HEK293 (cell line): ENCODE results near the gene CLDN18.

Source experiments
- CTCF ChIA-PET: fragments of 350-600 bp; formaldehyde crosslinking; extraction: SDS; loops from one replicate; lab custom pipeline; 2021; ENCODE audit warnings: antibody characterized with exemption; lab: Yijun Ruan, JAX
- POLR2A ChIA-PET: fragments of 300-600 bp; formaldehyde crosslinking; extraction: SDS; loops from one replicate; lab custom pipeline; 2020; ENCODE audit warnings: antibody characterized with exemption, inconsistent platforms; lab: Yijun Ruan, JAX
- H3K27ac ChIP-seq: fragments of 200-500 bp; sonication (Bioruptor generic); 2 replicates; pipeline ENCODE4 v1.5.1; 2014; ENCODE audit warnings: low read depth, low read length, control low read depth, inconsistent platforms; ENCODE audit errors: extremely low read depth
- H3K36me3 ChIP-seq, 2 experiments: fragments of 200-500 bp in 1 of 2; sonication (Bioruptor generic) in 1 of 2; 1 replicate in 1 of 2; 2 replicates in 1 of 2; pipeline ENCODE4 v1.5.1; 2014 to 2017; ENCODE audit warnings: inconsistent platforms in 2 of 2, low read length in 2 of 2; ENCODE audit not compliant: control insufficient read depth in 2 of 2, insufficient read depth in 1 of 2
- H3K4me1 ChIP-seq: fragments of 200-500 bp; sonication (Bioruptor generic); 2 replicates; pipeline ENCODE4 v1.5.1; 2014; ENCODE audit warnings: mild to moderate bottlenecking, low read length, inconsistent platforms; ENCODE audit not compliant: control insufficient read depth, insufficient read depth
- H3K4me3 ChIP-seq: 2 replicates; pipeline ENCODE4 v1.5.1; 2011; ENCODE audit warnings: low read depth, mild to moderate bottlenecking, control low read depth, low read length, moderate library complexity
- H3K9me3 ChIP-seq: fragments of 200-500 bp; sonication (Bioruptor generic); 2 replicates; pipeline ENCODE4 v1.5.1; 2014; ENCODE audit warnings: low read depth, low read length, inconsistent platforms; ENCODE audit not compliant: control insufficient read depth, insufficient read depth
- EGR2 ChIP-seq: fragments of 450-650 bp; formaldehyde crosslinking; IDR thresholded peaks from 2 replicates; pipeline ENCODE4 v1.5.1; 2016; ENCODE audit warnings: low read depth, missing biosample characterization, missing genetic modification characterization
- GFI1B ChIP-seq: fragments of 450-650 bp; formaldehyde crosslinking; IDR thresholded peaks from 2 replicates; pipeline ENCODE4 v1.5.1; 2016; ENCODE audit warnings: missing biosample characterization, missing genetic modification characterization
- SP2 ChIP-seq: fragments of 450-650 bp; formaldehyde crosslinking; IDR thresholded peaks from 2 replicates; pipeline ENCODE4 v1.5.1; 2016; ENCODE audit warnings: missing biosample characterization, missing genetic modification characterization
- SP3 ChIP-seq: fragments of 450-650 bp; formaldehyde crosslinking; IDR thresholded peaks from 2 replicates; pipeline ENCODE4 v1.5.1; 2016; ENCODE audit warnings: missing biosample characterization, missing genetic modification characterization
- ZBTB7A ChIP-seq: fragments of 450-650 bp; formaldehyde crosslinking; IDR thresholded peaks from 2 replicates; pipeline ENCODE4 v1.5.1; 2016; ENCODE audit warnings: low read depth, missing biosample characterization, missing genetic modification characterization
- ZFHX2 ChIP-seq: fragments of 450-650 bp; formaldehyde crosslinking; conservative IDR thresholded peaks from 2 replicates; pipeline ENCODE4 v1.5.1; 2016; ENCODE audit warnings: missing biosample characterization, missing genetic modification characterization
- ZNF133 ChIP-seq: fragments of 450-650 bp; formaldehyde crosslinking; IDR thresholded peaks from 2 replicates; pipeline ENCODE4 v1.5.1; 2016; ENCODE audit warnings: missing biosample characterization, missing genetic modification characterization
- ZNF292 ChIP-seq: fragments of 450-650 bp; formaldehyde crosslinking; IDR thresholded peaks from 2 replicates; pipeline ENCODE4 v1.5.1; 2016; ENCODE audit warnings: low read depth, missing biosample characterization, missing genetic modification characterization, borderline replicate concordance
- ZNF324 ChIP-seq: fragments of 450-650 bp; formaldehyde crosslinking; IDR thresholded peaks from 2 replicates; pipeline ENCODE4 v1.5.1; 2016; ENCODE audit warnings: missing biosample characterization, missing genetic modification characterization
- ZNF366 ChIP-seq: fragments of 450-650 bp; formaldehyde crosslinking; conservative IDR thresholded peaks from 2 replicates; pipeline ENCODE4 v1.5.1; 2016; ENCODE audit warnings: missing biosample characterization, missing genetic modification characterization
- ZNF404 ChIP-seq: fragments of 450-650 bp; formaldehyde crosslinking; IDR thresholded peaks from 2 replicates; pipeline ENCODE4 v1.5.1; 2017; ENCODE audit warnings: missing biosample characterization, missing genetic modification characterization
- ZNF521 ChIP-seq: fragments of 450-650 bp; formaldehyde crosslinking; IDR thresholded peaks from 2 replicates; pipeline ENCODE4 v1.5.1; 2017; ENCODE audit warnings: missing biosample characterization, mild to moderate bottlenecking, missing genetic modification characterization
- ZNF548 ChIP-seq: fragments of 450-650 bp; formaldehyde crosslinking; IDR thresholded peaks from 2 replicates; pipeline ENCODE4 v1.5.1; 2016; ENCODE audit warnings: missing biosample characterization, missing genetic modification characterization
- ZNF843 ChIP-seq: fragments of 450-650 bp; formaldehyde crosslinking; IDR thresholded peaks from 2 replicates; pipeline ENCODE4 v1.5.1; 2016; ENCODE audit warnings: missing biosample characterization, missing genetic modification characterization
- TF ChIP-seq, protein P1 (sequence below): fragments of 450-650 bp; formaldehyde crosslinking; IDR thresholded peaks from 2 replicates; pipeline ENCODE4 v1.5.1; 2016; ENCODE audit warnings: missing biosample characterization, missing genetic modification characterization
- TF ChIP-seq, protein P2 (sequence below): fragments of 450-650 bp; formaldehyde crosslinking; IDR thresholded peaks from 2 replicates; pipeline ENCODE4 v1.5.1; 2016; ENCODE audit warnings: missing biosample characterization, missing genetic modification characterization
- TF ChIP-seq, protein P3 (sequence below): fragments of 450-650 bp; formaldehyde crosslinking; IDR thresholded peaks from 2 replicates; pipeline ENCODE4 v1.5.1; 2017; ENCODE audit warnings: missing biosample characterization, missing genetic modification characterization
- TF ChIP-seq, protein P4 (sequence below): fragments of 450-650 bp; formaldehyde crosslinking; IDR thresholded peaks from 2 replicates; pipeline ENCODE4 v1.5.1; 2016; ENCODE audit warnings: missing biosample characterization, missing genetic modification characterization, low read depth

Gene CLDN18

DNA sequence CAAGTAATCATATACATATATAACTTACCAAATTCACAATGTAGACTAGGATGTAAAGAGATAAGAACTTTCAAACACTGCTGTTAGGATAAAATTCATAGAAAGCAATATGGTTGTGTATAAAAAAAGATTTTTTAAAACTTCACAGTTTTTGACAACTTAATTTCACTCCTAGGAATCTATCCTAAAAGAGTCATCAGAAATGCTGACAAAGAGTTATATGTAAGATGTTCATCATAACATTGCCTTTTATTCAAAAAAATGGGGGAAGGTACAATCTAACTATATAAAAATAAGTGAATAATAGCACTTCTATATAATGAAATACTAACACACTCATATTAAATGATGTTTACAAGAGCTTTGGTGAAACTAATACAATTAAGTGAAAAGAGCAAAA, 4.3 kb upstream of the CLDN18 start:
- POLR2A ChIA-PET = no interaction called here
- Histone ChIP-seq H3K36me3 (no peaks in the 10 kb centered on the region), H3K4me1 (no peaks in the 10 kb centered on the region), H3K9me3 (no peaks in the 10 kb centered on the region), H3K4me3 (no peak overlapping the region), H3K27ac (no peak overlapping the region)
- no peak for TF ChIP-seq ZFHX2
- no peak for TF ChIP-seq ZNF548
- no peak for TF ChIP-seq SP3 (tag by site-specific recombination)
- TF ChIP-seq GFI1B = no peak
- TF ChIP-seq, protein P1, sequence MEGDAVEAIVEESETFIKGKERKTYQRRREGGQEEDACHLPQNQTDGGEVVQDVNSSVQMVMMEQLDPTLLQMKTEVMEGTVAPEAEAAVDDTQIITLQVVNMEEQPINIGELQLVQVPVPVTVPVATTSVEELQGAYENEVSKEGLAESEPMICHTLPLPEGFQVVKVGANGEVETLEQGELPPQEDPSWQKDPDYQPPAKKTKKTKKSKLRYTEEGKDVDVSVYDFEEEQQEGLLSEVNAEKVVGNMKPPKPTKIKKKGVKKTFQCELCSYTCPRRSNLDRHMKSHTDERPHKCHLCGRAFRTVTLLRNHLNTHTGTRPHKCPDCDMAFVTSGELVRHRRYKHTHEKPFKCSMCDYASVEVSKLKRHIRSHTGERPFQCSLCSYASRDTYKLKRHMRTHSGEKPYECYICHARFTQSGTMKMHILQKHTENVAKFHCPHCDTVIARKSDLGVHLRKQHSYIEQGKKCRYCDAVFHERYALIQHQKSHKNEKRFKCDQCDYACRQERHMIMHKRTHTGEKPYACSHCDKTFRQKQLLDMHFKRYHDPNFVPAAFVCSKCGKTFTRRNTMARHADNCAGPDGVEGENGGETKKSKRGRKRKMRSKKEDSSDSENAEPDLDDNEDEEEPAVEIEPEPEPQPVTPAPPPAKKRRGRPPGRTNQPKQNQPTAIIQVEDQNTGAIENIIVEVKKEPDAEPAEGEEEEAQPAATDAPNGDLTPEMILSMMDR (tag by site-specific recombination) = no peak
- no peak for TF ChIP-seq ZNF521 (tag by site-specific recombination)
- TF ChIP-seq, protein P2, sequence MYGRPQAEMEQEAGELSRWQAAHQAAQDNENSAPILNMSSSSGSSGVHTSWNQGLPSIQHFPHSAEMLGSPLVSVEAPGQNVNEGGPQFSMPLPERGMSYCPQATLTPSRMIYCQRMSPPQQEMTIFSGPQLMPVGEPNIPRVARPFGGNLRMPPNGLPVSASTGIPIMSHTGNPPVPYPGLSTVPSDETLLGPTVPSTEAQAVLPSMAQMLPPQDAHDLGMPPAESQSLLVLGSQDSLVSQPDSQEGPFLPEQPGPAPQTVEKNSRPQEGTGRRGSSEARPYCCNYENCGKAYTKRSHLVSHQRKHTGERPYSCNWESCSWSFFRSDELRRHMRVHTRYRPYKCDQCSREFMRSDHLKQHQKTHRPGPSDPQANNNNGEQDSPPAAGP (tag by site-specific recombination) = no peak
- no peak for TF ChIP-seq ZNF404
- no peak for TF ChIP-seq ZBTB7A (tag by site-specific recombination)
- CTCF ChIA-PET = interaction anchor here (0.6 kb wide), 1 partner anchor 551 kb away, joined by 3 read pairs; no protein-coding TSS in a partner anchor

DNA sequence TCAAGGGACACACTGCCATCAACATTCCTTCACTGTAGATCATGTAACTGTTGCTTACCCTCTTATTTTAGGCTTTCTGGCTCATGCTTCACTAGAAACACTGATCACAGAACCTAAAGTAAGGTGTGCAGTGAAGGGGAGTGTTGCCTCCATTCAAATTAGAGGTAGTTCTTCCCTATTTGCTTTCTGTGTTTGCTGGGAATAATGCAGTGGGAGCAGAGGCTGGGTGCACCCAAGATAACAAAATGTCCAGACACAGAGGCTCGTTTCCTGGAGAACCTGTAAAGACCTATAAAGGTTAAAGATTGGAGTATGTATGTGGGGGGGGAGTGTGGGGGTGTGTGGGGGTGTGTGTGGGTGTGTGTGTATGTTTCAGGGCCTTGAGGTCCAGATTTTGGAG, 2.1 kb upstream of the CLDN18 start:
- ChIA-PET CTCF (no interaction called here), POLR2A (no interaction called here)
- Histone ChIP-seq H3K27ac (no peak overlapping the region), H3K9me3 (no peaks in the 10 kb centered on the region), H3K4me3 (no peak overlapping the region), H3K4me1 (no peaks in the 10 kb centered on the region)
- no peak for TF ChIP-seq ZNF133 (tag by site-specific recombination)
- TF ChIP-seq, protein P3, sequence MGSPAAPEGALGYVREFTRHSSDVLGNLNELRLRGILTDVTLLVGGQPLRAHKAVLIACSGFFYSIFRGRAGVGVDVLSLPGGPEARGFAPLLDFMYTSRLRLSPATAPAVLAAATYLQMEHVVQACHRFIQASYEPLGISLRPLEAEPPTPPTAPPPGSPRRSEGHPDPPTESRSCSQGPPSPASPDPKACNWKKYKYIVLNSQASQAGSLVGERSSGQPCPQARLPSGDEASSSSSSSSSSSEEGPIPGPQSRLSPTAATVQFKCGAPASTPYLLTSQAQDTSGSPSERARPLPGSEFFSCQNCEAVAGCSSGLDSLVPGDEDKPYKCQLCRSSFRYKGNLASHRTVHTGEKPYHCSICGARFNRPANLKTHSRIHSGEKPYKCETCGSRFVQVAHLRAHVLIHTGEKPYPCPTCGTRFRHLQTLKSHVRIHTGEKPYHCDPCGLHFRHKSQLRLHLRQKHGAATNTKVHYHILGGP (tag by site-specific recombination) = no peak
- TF ChIP-seq ZNF843 (tag by site-specific recombination) = no peak
- TF ChIP-seq ZNF366 (tag by site-specific recombination) = no peak
- TF ChIP-seq EGR2 (tag by site-specific recombination) = peak; percentile 35; the same call in 1 of the 2 replicates
- no peak for TF ChIP-seq SP2
- TF ChIP-seq, all 188 proteins: peak for 1
- no peaks in the 10 kb centered on the region for H3K36me3 ChIP-seq

DNA sequence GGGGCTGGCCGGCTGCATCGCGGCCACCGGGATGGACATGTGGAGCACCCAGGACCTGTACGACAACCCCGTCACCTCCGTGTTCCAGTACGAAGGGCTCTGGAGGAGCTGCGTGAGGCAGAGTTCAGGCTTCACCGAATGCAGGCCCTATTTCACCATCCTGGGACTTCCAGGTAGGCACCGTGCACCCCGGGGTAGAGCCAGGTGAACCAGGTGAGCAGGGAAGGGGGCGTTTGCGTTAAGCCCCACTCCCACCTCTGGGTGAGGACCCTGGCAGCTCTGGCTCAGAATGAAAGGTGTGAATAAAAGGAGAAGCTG, 267 bp downstream of the CLDN18 start:
- H3K27ac ChIP-seq = no peak overlapping the region
- CTCF ChIA-PET = interaction anchor here (0.6 kb wide), 1 partner anchor 913 kb away, joined by 3 read pairs; no protein-coding TSS in a partner anchor
- no peaks in the 10 kb centered on the region for H3K4me1 ChIP-seq
- H3K9me3 ChIP-seq = no peaks in the 10 kb centered on the region
- POLR2A ChIA-PET = no interaction called here
- TF ChIP-seq ZNF324 = no peak
- TF ChIP-seq, protein P4, sequence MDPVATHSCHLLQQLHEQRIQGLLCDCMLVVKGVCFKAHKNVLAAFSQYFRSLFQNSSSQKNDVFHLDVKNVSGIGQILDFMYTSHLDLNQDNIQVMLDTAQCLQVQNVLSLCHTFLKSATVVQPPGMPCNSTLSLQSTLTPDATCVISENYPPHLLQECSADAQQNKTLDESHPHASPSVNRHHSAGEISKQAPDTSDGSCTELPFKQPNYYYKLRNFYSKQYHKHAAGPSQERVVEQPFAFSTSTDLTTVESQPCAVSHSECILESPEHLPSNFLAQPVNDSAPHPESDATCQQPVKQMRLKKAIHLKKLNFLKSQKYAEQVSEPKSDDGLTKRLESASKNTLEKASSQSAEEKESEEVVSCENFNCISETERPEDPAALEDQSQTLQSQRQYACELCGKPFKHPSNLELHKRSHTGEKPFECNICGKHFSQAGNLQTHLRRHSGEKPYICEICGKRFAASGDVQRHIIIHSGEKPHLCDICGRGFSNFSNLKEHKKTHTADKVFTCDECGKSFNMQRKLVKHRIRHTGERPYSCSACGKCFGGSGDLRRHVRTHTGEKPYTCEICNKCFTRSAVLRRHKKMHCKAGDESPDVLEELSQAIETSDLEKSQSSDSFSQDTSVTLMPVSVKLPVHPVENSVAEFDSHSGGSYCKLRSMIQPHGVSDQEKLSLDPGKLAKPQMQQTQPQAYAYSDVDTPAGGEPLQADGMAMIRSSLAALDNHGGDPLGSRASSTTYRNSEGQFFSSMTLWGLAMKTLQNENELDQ (tag by site-specific recombination) = no peak
- TF ChIP-seq ZNF521 (tag by site-specific recombination) = no peak
- no peak for TF ChIP-seq ZNF404
- no peak for TF ChIP-seq ZNF292 (tag by site-specific recombination)
- TF ChIP-seq, all 188 proteins: peak for 0
- H3K4me3 ChIP-seq = no peak overlapping the region
- peaks cover 0 to 4% of the 10 kb centered on the region in 2 experiments; a peak in 1 of 3 replicates for H3K36me3 ChIP-seq
